ENCODE data around the gene LNPK. TPM values are rescaled to one million over a fixed set of nuclear protein-coding genes. Genes with fewer than 3 reads are reported as not detected.

LNPK gene
- total and polyA plus RNA-seq, 2 of the 4 experiments (the other 2 are of a cell fraction), result 18.7 to 48.6 TPM

DNA sequence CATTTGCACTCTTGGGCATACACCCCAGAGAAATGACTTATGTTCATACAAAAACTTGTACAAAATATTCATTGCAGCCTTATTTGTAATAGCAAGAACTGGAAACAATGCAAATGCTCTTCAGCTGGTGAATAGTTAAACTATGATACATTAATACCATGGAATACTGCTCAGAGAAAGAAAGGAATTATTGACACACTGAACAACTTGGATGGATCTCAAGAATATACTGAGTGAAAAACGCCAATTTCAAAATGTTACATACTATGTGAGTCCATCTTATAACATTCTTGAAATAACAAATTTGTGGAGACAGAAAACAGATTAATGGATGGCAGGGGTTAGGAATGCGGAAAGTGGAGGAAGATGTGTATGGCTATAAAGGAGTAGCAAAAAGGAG is 17.2 kb downstream of the LNPK start:
- Histone ChIP-seq H4K5ac (ENCODE audit: low read depth, low read length) (no peak overlapping the region), H2BK20ac (ENCODE audit: low read depth, low read length) (no peak overlapping the region)
- ATAC-seq (ENCODE audit: low read depth), result no peak

More for the DNA sequence above, 17.2 kb downstream of the LNPK start:
- Histone ChIP-seq H3K27ac (ENCODE audit: insufficient read depth, low read length) (no peak overlapping the region), H3K23ac (ENCODE audit: low read depth, low read length) (no peak overlapping the region), H2BK15ac (ENCODE audit: low read depth, low read length) (no peak overlapping the region), H4K91ac (ENCODE audit: insufficient read depth, low read depth, low read length) (no peak overlapping the region), H2AK5ac (ENCODE audit: low read depth, low read length) (no peak overlapping the region), H3K18ac (ENCODE audit: low read depth, low read length) (no peak overlapping the region), H3K9ac (ENCODE audit: low read depth, low read length) (no peak overlapping the region), H3K9me1 (ENCODE audit: insufficient read depth, low read length) (peaks cover 2% of the 10 kb centered on the region; the same call in 1 of the 2 replicates), H3K36me3 (ENCODE audit: control insufficient read depth, insufficient read depth, low read length) (0 out of 2 replicates have a peak, but pooled peaks cover 2% of the 10 kb centered on the region), H3K4ac (ENCODE audit: low read depth, low read length) (no peak overlapping the region), H2AK9ac (replicated peaks; ENCODE audit: low read depth, low read length, poor library complexity) (no peak overlapping the region), H2AFZ (replicated peaks; ENCODE audit: low read length, poor library complexity) (no peak overlapping the region), H3K9me3 (ENCODE audit: control insufficient read depth, insufficient read depth, low read length) (no peaks in the 10 kb centered on the region), H2BK5ac (ENCODE audit: low read depth, low read length, poor library complexity, severe bottlenecking) (no peak overlapping the region), H3K4me1 (ENCODE audit: control insufficient read depth, insufficient read depth, low read length) (no peaks in the 10 kb centered on the region), H4K8ac (ENCODE audit: low read depth in 2 of 2, low read length in 2 of 2) (no peak overlapping the region), H3K56ac (ENCODE audit: extremely low read depth, insufficient read depth, low read length) (no peak overlapping the region), H3K14ac (replicated peaks; ENCODE audit: low read depth, low read length) (no peak overlapping the region), H2BK120ac (ENCODE audit: low read depth, low read length) (no peak overlapping the region), H3K4me3 (ENCODE audit: insufficient read depth, low read depth, low read length) (no peak overlapping the region), H4K20me1 (ENCODE audit: insufficient read depth, low read length) (no peaks in the 10 kb centered on the region), H3K27me3 (ENCODE audit: control insufficient read depth, insufficient read depth, low read length) (no peaks in the 10 kb centered on the region), H3K4me2 (ENCODE audit: low read depth, low read length) (no peak overlapping the region), H3K79me1 (ENCODE audit: low read depth in 1 of 2, low read length in 2 of 2) (peaks cover 0 to 5% of the 10 kb centered on the region in 2 experiments; a peak in 1 of 4 replicates)
- in situ Hi-C loops (cut with MboI; ENCODE audit: low sequenced_read_pairs) (no loop called here), dilution Hi-C loops (cut with HindIII; ENCODE audit: low sequenced_read_pairs, unreplicated experiment) (no loop called here), intact Hi-C loops (cut with micrococcal nuclease) (no loop called here)
- ChIA-PET CTCF (no interaction called here), POLR2A (ENCODE audit: unreplicated experiment) (no interaction called here)
- 100% methylated on average over 1 of the region's 2 CpGs; no CpG with 5 or more reads in 1 of the 2 experiments for WGBS, 2 experiments (ENCODE audit: extremely low coverage in 2 of 2, insufficient read length in 1 of 2)
- TF ChIP-seq NFE2L2 (IDR thresholded peaks at IDR 0.05; ENCODE audit: low read depth, low read length), result no peak
- TF ChIP-seq, protein P1, sequence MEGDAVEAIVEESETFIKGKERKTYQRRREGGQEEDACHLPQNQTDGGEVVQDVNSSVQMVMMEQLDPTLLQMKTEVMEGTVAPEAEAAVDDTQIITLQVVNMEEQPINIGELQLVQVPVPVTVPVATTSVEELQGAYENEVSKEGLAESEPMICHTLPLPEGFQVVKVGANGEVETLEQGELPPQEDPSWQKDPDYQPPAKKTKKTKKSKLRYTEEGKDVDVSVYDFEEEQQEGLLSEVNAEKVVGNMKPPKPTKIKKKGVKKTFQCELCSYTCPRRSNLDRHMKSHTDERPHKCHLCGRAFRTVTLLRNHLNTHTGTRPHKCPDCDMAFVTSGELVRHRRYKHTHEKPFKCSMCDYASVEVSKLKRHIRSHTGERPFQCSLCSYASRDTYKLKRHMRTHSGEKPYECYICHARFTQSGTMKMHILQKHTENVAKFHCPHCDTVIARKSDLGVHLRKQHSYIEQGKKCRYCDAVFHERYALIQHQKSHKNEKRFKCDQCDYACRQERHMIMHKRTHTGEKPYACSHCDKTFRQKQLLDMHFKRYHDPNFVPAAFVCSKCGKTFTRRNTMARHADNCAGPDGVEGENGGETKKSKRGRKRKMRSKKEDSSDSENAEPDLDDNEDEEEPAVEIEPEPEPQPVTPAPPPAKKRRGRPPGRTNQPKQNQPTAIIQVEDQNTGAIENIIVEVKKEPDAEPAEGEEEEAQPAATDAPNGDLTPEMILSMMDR (conservative IDR thresholded peaks at IDR 0.05; ENCODE audit: low read depth, low read length), result no peak
- TF ChIP-seq, protein P2, sequence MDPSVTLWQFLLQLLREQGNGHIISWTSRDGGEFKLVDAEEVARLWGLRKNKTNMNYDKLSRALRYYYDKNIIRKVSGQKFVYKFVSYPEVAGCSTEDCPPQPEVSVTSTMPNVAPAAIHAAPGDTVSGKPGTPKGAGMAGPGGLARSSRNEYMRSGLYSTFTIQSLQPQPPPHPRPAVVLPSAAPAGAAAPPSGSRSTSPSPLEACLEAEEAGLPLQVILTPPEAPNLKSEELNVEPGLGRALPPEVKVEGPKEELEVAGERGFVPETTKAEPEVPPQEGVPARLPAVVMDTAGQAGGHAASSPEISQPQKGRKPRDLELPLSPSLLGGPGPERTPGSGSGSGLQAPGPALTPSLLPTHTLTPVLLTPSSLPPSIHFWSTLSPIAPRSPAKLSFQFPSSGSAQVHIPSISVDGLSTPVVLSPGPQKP (IDR thresholded peaks at IDR 0.05; ENCODE audit: borderline replicate concordance, low read depth, low read length), result no peak
- no peak for TF ChIP-seq RFX5 (IDR thresholded peaks at IDR 0.05; ENCODE audit: low read depth, low read length)
- no peak for TF ChIP-seq RAD21 (IDR thresholded peaks at IDR 0.05; ENCODE audit: low read length)
- BruUV-seq (replicated peaks), result no TSS peak
- no peak for DNase-seq
